HG03575 (cell line): ENCODE data around the gene METTL2A.
"Not testable (repeated sequence)": the region's sequence is repeated elsewhere in the genome, so short reads cannot be mapped to it uniquely, and the experiment has no call there.

Source experiments
- ATAC-seq: cut with Tn5 transposase; IDR thresholded peaks from one replicate; pipeline ENCODE4 v1.9.1; 2021; ENCODE audit not compliant: unreplicated experiment, insufficient number of reproducible peaks, low FRiP score; ENCODE audit errors: extremely low read depth

Gene METTL2A, protein sequence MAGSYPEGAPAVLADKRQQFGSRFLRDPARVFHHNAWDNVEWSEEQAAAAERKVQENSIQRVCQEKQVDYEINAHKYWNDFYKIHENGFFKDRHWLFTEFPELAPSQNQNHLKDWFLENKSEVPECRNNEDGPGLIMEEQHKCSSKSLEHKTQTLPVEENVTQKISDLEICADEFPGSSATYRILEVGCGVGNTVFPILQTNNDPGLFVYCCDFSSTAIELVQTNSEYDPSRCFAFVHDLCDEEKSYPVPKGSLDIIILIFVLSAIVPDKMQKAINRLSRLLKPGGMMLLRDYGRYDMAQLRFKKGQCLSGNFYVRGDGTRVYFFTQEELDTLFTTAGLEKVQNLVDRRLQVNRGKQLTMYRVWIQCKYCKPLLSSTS

DNA sequence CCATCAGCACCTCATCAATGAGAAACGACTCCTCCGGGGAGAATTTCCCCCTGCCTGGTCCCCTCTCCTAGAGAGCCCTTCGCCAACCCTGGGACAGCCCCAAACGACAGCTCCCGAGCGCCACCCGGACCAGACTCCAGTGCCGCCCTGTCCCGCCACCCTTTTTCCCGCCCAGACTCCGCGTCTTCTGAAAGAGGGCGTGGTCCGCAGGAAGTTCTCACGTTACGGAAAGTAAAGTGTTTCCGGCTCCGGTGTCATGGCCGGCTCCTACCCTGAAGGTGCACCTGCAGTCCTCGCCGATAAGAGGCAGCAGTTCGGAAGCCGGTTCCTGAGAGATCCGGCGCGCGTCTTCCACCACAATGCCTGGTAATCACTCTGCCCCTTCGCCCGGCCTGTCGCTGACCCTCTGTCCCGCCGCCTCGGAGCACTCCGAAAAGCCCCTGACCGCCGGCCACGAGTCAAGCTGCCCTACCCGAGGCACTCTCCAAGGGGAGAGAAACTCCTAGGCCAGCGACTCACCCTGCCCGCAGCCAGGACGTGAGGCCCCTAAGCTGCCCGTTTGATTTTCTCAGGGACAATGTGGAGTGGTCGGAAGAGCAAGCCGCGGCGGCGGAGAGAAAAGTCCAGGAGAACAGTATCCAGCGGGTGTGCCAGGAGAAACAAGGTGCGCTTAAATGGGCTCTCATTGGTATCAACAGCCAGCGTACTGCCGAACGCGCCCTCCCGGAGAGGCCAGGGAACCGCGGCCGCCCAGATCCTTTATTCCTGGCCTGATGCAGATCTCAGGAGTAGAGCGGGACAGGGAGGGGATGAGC, at the start of gene METTL2A:
TSS of gene METTL2A (plus strand) at position 251 of the 815 bp plus-strand sequence. CDS start at position 257, 6 bp downstream.
- peak; percentile 41 for ATAC-seq

DNA sequence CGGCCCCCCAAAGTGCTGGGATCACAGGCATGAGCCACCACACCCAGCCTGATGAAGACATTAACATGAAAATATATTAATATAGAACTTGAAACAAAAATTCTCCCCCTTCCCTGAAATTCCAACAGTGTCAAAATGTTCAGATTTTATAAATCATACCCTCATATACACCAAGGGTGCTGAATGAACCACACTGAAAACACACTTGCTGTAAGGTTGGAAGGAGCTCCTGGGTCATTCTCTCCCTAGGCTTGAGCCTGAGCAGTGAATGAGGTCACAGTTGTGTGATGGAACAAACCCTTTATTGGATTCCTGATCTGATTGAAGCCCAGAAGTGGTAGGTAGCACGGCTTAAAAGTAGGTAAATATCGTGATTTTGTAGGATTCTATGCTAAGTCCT, 43.4 kb upstream of the METTL2A start, which contains the start of gene EFCAB3:
TSS of gene EFCAB3 (plus strand) at position 301 of the 400 bp plus-strand sequence. CDS start 2,427 bp downstream, outside the sequence.
- ATAC-seq = no peak

DNA sequence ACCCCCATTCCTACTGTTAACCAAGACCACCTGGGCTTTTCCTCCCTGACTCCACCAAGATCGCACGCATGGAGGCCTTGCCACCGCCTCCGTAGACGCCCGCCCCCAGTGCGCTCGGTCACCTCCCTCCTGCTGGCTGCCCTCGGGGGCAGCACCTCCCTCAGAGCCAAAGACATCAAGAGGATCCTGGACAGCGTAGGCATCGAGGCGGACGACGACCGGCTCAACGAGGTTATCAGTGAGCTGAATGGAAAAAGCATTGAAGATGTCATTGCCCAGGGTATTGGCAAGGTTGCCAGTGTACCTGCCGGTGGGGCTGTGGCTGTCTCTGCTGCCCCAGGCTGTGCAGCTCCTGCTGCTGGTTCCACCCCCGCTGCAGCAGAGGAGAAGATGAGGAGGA, 42.1 kb upstream of the METTL2A start:
- no peak for ATAC-seq

- no peak for ATAC-seq
Observed at GRCh38 chr17:62388856-62389255, 34.8 kb upstream of the METTL2A start.

DNA sequence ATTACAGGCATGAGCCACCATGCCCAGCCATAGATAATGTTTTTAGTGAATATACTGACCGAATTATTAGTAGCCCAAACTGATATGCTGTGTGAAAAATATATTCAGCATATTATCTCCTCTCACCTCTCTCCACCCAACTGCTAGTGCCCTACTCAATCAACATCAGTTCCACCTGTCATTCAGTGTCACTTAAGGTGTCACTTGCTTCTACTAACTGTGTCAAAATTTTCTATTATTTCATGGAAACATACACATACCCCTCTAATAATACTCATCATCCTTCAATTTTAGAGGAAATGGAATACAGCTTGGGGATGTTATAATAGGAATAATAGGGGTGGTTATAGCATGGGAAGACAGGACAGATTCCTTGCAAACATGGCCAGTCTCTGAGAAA, 30.8 kb upstream of the METTL2A start:
- ATAC-seq = no peak

DNA sequence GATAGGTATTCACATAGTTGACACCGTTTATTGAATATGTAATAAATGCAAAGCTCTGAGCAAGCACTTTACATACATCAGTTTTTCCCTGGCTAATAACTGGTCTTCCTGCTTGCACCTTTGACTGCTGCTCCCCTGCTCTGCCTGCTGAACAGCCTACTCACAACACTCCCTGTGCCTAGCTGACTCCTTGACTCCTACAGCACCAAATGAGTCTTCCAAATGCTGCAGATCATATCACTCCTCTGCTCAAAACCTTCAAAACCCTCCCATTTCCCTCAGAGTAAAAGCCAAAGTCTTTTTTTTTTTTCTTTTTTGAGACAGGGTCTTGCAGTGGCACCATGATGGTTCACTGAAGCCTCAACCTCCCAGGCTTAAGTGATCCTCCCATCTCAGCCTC, 24.8 kb upstream of the METTL2A start:
- ATAC-seq = no peak

- ATAC-seq = no peak
Observed at GRCh38 chr17:62405451-62405850, 18.2 kb upstream of the METTL2A start.

DNA sequence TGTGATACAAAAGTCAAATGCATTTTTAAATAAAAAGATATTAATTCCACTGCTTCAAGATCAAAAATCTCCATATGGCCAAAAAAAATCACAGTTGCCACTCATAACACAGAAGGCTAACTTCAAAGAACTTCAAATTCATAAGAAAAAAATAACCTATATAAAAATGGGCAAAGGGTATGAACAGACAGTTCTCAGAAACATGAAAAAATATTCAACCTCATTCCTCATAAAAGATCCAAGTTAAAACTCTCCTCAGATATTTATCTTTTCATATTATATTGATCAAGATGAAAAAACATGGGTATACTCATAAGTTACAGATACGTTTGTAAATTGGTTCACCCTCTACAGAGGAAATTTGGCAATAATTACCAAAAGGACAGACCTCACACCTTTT, 10.6 kb upstream of the METTL2A start:
- ATAC-seq = not testable (repeated sequence)

DNA sequence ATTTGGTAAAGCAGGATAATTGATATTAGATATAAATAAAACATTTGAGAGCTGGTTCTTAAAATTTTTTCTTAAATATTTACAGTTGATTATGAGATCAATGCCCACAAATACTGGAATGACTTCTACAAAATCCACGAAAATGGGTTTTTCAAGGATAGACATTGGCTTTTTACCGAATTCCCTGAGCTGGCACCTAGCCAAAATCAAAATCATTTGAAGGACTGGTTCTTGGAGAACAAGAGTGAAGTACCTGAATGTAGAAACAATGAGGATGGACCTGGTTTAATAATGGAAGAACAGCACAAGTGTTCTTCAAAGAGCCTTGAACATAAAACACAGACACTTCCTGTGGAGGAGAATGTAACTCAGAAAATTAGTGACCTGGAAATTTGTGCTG, 2.5 kb downstream of the METTL2A start:
- not testable (repeated sequence) for ATAC-seq

GRCh38 chr17:62435251-62435650, 11.6 kb downstream of the METTL2A start:
- ATAC-seq = not testable (repeated sequence)

GRCh38 chr17:62441181-62441580, 17.5 kb downstream of the METTL2A start:
- ATAC-seq = not testable (repeated sequence)

DNA sequence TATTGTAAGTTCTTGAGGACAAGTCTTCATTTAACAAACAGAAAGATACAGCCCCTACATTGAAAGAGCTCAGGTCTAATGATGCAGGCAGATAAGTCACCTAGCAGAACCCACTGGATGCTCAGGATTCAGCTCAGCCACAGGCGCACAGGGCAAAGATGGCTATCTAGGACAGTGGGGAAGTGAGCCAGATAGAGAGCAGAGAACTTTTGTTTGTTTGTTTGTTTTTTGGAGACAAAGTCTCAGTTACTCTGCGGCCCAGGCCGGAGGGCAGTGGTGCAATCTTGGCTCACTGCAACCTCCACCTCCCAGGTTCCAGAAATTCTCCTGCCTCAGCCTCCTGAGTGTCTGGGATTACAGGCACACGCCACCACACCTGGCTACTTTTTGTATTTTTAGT, 20.4 kb downstream of the METTL2A start:
- ATAC-seq = no peak

GRCh38 chr17:62445791-62446190, 22.1 kb downstream of the METTL2A start:
- ATAC-seq = not testable (repeated sequence)

DNA sequence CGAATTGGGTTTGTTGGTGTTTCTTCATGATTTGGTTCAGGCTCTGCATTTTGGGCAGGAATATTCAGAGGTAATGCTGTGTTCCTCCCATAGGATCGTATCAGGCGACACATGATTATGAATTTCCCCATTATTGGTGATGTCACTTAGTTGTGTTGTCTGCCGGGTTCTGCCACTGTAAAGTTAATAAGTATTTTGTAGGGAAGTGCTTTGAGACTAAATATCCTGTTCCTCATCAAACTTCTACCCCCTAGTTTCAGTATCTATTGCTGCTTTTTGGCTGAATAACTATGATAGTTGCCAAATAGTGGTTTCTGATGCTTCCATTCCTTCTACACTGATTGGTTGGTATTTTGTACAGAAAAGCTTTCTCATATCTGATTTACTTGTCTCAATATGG, 28.5 kb downstream of the METTL2A start:
- ATAC-seq = not testable (repeated sequence)

DNA sequence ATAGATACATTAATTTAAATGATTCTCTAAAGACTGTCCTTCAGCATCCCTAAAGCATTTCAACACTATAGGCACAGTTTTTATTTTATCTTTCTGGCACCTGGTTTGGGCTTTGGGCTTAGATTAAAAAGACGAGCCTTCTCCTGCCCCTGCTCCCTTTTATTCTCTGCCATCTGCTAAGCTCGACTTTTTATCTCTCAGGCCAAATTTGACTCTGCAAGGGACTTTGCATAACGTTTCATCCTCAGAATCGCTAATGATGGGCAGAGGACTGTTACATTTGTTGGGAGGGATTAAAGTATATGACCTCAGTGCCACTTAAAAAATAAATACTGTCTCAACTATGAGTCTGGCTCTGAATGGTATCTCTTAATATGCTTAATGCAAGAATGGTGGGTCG, 29.3 kb downstream of the METTL2A start:
- ATAC-seq = not testable (repeated sequence)

DNA sequence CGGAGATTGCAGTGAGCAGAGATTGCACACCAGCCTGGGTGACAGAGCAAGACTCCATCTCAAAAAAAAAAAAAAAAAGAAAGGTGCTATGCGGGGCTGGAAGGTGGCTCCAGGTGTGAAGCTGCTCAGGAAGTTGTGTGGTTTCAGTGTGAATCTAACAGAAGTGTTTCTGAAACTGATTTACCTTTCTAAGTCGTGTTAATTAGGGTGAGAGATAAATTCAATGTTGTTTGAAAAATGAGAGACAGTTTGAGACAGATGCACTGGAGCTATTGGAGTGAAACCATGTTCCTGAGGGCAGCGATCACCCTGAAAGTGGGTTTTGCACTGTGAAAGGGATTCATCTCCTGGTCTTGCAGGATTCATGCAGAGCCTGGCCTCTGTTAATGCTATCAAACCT, 30.0 kb downstream of the METTL2A start:
- ATAC-seq = not testable (repeated sequence)

- not testable (repeated sequence) for ATAC-seq
Observed at GRCh38 chr17:62454111-62454510, 30.4 kb downstream of the METTL2A start.

DNA sequence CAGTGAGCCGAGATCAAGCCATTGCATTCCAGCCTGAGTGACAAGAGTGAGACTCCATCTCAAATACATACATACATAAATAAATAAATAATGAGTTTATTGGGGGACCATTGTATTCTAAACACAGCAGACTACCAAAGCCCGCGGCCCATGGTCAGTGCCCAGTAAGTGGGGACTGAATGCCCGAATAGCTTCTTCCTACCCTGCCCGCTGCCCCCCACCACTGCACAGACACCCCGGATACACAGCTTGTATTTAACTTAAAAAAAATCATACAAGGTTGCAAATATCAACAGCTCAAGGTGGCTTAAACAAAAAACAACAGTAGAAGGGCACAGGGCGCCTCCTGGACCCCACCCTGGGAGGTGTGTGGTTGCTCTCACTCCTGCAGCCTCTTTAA, 32.3 kb downstream of the METTL2A start:
- ATAC-seq = no peak

- not testable (repeated sequence) for ATAC-seq
Observed at GRCh38 chr17:62458483-62458882, 34.8 kb downstream of the METTL2A start.

- ATAC-seq = not testable (repeated sequence)
Observed at GRCh38 chr17:62464422-62464821, 40.7 kb downstream of the METTL2A start.
